ENCODE measurements around the gene LMAN1L.

- TF ChIP-seq CTCF (IDR thresholded peaks at IDR 0.05) (no peak), POLR2A (IDR thresholded peaks at IDR 0.05) (peak in 1 of 3 donors; percentile 23)
These were observed 55.4 kb downstream of the LMAN1L start for GRCh38 chr15:74868059-74868458.
